Ramos (cell line): Measurements from ENCODE around the gene C6orf47.

Experiments used
- in situ Hi-C: fragments of 300-500 bp; cut with MboI; formaldehyde crosslinking; loops from one replicate; pipeline ENCODE4 v1.14.3; 2022; ENCODE audit warnings: low sequenced_read_pairs; ENCODE audit not compliant: unreplicated experiment

Gene C6orf47

DNA sequence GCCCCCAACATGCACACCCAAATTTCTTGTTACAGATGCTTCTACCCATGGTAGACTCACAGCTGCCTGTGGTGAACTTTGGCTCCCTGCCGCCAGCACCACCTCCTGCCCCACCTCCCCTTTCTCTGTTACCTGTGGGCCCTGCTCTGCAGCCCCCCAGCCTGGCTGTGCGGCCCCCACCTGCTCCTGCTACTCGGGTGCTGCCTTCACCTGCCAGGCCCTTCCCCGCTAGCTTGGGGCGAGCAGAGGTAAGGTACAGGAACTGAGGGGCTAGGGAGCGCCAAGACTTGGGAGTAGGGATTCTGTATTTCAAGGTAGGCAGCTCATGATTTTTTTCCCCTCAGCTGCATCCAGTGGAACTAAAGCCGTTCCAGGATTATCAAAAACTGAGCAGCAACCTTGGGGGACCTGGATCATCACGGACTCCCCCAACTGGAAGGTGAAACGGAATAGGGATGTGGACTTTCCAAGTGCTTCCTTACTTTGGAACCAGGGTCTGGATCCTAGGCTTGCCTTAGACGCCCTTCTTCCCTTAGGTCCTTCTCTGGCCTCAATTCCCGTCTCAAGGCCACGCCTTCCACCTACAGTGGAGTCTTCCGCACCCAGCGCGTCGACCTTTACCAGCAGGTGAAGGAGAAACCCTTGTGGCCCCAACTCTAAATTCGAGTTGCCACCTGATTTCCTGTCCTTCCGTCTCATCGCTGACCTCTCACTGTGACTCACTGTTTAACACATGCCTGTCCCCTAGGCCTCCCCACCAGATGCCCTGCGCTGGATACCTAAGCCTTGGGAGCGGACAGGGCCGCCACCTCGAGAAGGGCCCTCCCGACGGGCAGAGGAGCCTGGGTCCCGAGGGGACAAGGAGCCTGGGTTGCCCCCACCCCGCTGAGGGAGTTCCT, 23.6 kb downstream of the C6orf47 start:
- in situ Hi-C loops, result no loop called here

DNA sequence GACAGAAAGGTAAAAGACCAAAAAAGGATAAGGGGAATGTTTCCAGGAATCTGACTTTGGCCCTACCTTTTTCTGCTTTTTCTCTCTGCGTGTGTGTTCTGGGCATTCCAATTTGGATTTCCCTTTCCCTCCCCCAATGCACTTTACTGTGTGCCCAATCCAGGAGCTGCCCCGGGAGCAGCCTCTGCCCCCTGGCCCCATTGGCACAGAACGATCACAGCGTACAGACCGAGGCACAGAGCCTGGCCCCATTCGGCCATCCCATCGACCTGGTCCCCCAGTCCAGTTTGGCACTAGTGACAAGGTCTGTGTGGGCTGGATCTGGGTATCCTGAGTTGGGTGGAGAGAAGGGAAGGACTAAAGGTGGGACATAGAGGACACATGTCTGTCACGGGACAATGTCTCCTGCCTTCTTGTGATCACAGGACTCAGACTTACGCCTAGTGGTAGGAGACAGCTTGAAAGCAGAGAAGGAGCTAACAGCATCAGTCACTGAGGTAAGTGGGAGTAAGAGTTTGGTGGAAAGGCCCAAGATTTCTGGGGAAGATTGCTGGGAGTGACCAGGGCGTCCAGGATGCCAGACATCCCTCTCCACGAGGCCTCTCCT, 25.5 kb downstream of the C6orf47 start:
- in situ Hi-C loops, result no loop called here

DNA sequence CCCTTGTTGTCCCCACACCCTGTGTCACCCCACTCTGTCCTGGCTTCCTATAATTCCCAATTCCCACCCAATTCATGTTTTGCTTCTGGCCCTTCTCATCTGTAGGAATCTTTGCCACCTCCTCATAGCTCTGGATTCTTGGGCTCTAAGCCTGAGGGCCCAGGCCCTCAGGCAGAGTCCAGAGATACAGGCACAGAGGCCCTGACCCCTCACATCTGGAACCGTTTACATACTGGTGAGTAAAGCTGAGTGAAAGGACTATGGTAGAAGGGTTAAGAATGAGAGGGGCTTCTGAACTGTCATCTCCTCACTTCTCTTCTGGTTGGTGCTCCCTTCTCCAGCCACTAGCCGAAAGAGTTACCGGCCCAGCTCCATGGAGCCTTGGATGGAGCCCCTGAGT, 26.4 kb downstream of the C6orf47 start:
- in situ Hi-C loops, result no loop called here

DNA sequence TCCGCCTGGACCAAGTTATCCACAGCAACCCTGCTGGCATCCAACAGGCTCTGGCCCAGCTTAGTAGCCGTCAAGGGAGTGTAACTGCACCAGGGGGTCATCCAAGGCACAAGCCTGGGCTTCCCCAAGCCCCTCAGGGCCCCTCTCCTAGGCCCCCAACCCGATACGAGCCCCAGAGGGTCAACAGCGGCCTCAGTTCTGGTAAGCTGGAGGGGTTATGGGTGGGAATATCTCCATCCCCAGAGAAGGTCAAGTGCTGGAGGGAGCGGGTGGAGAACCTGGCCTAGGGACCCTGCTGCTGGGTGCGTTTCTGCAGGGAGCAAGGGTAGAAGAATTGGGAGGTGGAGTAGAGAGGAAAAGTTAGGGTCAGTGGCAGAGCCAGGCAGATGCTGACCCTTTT, 27.1 kb downstream of the C6orf47 start:
- in situ Hi-C loops, result no loop called here

DNA sequence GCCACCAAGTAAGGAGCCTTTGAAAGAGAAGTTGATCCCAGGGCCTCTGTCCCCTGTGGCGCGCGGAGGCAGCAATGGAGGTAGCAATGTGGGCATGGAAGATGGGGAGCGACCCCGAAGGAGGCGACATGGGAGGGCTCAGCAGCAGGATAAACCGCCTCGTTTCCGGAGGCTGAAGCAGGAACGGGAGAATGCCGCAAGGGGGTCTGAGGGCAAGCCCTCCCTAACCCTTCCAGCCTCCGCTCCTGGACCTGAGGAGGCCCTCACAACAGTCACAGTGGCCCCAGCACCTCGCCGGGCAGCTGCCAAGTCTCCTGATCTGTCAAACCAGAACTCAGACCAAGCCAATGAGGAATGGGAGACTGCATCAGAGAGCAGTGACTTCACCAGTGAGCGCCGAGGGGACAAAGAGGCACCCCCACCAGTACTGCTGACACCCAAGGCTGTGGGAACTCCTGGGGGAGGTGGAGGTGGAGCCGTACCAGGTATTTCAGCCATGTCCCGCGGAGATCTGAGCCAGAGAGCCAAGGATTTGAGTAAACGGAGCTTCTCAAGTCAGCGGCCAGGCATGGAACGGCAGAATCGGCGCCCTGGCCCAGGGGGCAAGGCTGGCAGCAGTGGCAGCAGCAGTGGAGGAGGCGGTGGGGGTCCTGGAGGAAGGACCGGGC, 28.2 kb downstream of the C6orf47 start:
- in situ Hi-C loops, result no loop called here

DNA sequence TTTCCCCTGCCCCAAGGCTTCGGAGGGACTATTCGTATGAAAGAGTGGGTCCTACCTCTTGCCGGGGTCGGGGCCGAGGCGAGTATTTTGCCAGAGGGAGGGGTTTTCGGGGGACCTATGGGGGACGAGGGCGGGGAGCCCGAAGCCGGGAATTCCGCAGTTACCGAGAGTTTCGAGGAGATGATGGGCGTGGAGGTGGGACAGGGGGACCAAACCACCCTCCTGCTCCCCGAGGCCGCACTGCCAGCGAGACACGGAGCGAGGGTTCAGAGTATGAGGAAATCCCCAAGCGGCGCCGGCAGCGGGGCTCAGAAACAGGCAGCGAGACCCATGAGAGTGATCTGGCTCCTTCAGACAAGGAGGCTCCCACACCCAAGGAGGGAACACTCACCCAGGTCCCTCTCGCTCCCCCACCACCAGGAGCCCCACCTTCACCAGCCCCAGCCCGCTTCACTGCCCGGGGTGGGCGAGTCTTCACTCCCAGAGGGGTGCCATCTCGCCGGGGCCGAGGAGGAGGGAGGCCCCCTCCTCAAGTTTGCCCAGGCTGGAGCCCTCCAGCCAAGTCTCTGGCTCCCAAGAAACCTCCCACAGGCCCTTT, 28.8 kb downstream of the C6orf47 start:
- in situ Hi-C loops, result no loop called here

DNA sequence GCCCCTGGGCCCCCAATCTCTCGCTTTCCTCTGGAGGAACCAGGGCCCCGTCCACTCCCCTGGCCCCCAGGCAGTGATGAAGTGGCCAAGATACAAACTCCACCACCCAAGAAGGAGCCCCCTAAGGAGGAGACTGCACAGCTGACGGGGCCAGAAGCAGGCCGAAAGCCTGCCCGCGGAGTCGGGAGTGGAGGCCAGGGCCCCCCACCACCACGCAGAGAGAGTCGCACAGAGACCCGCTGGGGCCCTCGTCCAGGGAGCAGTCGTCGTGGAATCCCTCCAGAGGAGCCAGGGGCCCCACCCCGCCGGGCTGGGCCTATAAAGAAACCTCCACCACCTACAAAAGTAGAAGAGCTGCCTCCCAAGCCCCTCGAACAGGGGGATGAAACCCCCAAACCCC, 29.4 kb downstream of the C6orf47 start:
- in situ Hi-C loops, result no loop called here

DNA sequence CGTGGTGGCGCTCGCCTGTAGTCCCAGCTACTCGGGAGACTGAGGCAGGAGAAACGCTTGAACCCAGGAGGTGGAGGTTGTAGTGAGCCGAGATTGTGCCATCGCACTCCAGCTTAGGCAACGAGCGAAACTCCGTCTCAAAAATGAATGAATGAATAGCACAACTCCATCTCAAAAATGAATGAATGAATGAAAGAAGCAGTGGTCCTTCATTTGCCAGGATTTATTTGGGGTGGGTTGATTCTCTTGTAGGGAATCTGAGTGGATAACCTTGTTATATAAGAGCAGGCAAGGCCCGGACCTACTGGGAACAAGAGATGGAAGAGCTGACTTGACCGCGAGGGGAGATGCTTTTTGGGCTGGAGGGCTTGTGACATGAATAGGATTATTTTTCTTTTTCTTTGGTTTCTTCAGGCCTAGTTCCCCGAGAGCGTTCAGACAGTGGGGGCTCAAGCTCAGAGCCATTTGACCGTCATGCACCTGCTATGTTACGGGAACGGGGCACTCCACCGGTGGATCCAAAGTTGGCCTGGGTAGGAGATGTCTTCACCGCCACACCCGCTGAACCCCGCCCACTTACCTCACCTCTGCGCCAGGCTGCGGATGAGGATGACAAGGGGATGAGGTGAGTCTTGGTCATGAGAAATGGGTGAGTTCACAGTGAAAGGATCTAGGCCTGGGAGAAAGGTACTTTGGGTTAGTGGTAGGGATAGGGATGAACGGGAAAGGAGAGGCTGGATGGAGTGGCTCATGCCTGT, 30.2 kb downstream of the C6orf47 start:
- in situ Hi-C loops, result no loop called here

DNA sequence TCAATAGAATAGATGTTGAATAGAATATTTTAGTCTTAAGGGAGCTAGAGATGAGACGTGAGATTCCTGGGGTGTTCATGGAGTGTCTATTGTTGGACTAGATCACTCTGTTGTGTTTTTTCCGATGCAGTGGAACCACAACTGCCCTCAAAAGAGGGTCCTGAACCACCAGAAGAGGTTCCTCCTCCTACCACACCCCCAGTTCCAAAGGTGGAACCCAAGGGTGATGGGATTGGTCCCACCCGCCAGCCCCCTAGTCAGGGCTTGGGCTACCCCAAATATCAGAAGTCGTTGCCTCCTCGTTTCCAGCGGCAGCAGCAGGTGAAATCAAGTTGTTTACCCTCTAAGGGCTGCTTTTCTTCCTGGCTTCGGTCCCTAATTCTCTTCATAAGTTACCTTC, 31.6 kb downstream of the C6orf47 start:
- in situ Hi-C loops, result no loop called here

DNA sequence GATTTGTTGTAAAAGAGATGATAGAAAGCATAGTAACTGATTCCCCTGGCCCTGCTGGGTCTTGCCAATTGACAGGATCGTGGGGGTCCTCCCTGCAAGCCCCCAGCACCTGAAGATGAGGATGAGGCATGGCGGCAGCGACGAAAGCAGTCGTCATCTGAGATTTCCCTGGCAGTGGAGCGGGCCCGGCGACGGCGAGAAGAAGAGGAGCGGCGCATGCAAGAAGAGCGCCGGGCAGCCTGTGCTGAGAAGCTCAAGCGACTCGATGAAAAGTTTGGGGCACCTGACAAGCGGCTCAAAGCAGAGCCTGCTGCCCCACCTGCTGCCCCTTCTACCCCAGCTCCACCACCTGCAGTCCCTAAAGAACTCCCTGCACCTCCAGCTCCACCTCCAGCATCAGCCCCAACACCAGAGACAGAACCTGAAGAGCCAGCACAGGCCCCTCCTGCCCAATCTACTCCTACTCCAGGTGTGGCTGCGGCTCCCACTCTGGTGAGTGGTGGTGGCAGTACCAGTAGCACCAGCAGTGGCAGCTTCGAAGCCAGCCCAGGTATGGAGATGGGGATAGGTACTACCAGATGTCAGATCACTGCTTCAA, 32.8 kb downstream of the C6orf47 start:
- in situ Hi-C loops, result no loop called here

DNA sequence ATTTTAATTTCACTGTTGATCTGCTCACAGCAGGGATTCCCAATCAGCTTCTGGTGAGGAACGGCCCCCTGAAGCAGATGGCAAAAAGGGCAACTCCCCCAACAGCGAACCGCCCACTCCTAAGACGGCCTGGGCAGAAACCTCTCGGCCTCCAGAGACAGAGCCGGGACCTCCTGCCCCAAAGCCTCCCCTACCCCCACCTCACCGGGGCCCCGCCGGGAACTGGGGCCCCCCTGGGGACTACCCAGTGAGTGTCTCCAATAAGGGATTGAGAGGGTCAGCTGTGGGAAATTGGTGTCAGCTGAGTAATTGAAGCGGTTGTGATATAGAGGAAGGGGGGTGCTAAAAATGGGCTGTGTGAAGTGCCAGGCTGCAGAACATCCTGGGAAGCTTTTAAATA, 33.6 kb downstream of the C6orf47 start:
- in situ Hi-C loops, result no loop called here

DNA sequence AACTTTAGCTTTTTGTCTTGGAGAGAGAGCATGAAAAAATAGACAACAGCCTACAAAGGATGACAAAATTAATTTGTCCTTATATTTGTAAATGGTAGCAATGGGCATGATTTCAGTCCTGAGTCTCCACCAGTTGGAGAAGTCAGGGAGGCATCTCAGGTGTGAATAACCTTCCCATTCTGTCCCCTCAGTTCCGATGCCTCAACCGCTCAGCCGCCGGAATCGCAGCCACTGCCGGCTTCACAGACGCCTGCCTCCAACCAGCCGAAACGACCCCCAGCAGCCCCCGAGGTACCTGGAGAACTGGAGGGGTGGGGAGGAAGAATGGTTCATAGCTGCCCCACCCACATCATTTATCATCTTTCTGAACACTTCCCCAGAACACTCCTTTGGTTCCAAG, 36.5 kb downstream of the C6orf47 start:
- in situ Hi-C loops, result no loop called here

DNA sequence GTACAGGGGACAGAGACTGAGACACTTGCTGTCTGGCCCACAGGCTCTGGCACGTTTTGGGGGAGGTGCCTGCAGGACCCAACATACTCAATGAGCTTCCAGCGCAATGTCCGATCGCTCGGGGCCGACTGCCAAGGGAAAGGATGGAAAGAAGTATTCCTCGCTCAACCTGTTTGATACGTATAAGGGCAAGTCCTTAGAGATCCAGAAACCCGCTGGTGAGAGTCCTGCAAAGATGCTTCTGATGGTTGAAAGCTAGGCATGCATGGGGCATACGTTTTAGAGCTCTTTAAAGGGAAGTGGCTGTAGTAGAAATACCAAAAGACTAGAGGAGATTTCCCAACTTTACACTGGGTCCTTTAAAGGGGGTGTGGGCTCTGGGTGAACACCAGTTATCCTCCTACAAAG, 37.9 kb downstream of the C6orf47 start:
- in situ Hi-C loops, result no loop called here

DNA sequence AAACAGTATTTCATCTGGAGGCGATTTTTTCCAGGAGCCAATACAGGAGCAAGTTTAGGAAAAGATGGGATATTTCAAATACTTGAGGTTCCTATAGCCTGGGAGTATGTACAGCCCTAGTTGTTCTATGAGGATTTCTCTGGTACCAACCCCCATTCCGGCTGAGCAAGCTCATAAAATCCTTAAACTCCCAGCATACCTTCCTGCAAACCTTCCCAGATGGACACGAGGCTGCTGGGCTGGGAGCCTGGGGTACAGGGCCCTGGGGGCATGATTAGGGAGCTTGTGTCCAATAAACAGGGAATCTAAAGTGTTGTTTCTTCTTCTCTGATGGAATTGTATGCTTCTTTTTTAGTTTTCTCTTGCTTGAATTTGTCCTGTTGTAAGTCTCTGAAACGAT, 38.6 kb downstream of the C6orf47 start:
- in situ Hi-C loops, result no loop called here

DNA sequence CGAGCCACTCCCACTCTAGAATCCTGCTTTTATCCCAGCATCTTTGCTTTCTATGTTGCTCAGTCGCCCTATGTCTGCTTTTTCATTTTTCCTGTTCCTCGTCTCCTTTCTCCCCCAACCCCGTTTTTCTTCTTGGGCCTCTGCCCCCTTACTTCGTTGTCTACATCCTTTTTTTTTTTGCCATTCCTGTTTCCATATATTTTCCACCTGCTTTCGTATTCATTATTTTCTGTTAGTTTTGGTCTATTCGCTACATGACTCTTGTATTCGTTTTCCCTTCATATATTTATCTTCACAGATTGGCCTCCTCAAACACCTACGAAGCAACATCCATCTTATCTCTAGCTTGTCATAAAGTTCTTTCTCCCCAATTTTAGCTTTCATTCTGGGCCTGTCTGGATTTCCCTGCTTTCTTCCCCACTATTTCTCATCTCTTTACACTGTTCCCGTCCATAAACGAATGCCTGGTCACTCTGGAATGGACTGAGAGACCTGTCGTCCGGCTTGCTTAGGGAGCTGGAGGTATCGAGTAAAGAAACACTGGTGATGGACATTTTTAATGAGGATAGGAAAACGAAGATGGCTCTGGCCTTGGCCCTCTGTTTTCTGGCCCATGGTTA, 39.1 kb downstream of the C6orf47 start:
- in situ Hi-C loops, result no loop called here

DNA sequence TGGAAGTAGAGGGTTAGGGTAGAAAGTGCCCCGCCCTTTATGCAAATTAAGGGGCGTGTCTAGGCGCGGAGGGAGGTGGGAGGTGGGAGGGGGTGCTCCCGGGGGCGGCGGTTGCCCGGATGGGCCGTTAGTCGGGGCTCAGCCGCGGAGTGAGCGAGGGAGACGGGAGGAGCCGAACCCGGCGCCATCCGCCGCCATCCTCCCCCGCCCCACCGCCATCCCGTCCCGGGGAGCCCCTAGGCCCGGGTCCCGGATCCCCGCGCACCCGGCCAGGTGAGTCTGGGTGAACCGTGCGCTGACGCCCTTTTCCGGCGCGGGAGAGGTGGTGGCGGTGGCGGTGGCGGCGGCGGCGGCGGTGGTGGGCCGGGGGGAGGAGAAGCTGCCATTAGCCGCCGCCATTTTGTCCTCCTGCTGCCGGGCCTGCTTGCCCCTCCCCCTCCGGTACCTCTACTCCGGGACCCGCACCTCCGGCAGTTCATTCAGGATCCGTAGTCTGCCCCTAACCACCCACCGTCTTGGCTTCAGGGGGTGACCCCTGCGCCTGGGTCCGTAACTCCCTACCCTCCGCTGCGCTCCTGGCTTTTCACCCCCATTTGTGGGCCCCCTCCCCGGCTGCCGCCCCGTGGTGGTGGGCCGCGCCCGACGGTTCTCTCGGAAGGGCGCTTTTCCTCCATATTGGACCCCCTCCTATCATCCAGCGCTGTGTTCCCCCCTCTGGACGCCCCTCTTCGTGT, 39.8 kb downstream of the C6orf47 start, which contains the start of gene PRRC2A:
Gene PRRC2A (plus strand): TSS at position 130 of the 734 bp plus-strand sequence. CDS start 2,075 bp downstream, outside the sequence.
- in situ Hi-C loops, result no loop called here

DNA sequence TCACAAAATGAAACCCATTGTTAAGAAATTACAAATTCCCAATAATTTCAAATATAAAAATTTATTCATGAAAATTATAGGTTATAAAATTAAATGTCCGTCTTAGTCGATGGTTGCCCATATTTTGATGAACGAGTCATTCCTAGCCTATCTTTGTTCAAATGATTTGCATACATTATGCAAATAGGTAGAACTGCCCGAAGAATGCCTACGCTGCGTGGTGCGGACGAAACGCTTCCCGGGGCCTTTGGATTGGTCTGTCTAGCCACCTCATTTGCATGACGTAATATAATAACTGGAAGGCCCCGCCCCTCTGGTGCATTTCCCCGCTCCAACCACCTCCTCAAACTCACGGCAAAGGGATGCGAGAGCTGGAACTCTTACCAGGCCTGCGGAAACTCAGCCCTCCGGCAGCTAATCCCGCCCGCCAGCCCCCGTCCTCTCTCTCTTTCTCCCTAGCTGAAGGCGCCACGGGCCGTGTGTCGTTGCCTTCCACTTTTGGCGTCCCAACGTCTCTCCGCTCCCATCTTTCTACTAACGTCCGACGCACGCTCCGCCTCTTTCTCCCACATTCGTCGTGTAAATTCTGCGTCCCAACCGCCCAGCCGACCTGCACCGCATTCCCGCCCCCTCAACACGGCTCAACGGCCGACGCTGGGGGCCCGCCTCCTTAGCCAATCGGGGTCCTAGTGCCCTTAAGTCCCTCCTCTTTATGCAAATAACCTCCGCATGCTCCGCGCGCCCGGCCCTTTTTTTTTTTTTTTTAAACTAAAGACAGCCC, 40.6 kb downstream of the C6orf47 start:
- in situ Hi-C loops, result no loop called here

DNA sequence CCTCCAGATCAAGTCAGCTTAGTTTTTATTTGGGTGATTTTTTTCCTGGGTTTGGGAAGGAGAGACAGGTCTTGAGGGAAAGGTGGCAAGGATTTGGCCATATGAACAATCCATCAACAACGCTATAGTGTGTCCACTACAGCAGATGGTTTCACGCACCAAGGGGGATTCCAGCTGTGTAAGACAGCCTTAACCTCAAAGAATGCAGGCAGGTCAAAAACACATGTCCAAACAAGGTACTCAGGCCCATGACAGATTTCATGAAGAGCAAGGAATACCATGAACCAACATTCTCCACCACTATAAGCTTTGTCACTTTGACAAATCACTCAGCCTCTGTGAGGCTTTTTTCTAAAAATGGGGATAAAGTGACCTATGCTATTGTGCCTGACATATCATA, 43.6 kb downstream of the C6orf47 start:
- in situ Hi-C loops, result no loop called here
